Mesendoderm (in vitro differentiated cells): ENCODE measurements around the gene PDZD2.

Source experiments
- DNase-seq: peaks from one replicate; pipeline ENCODE4 v3.0.0; 2013
- H2AK5ac ChIP-seq: 2 replicates; pipeline ENCODE4 v1.6.1; 2013; ENCODE audit warnings: low read length, inconsistent platforms
- H2BK120ac ChIP-seq: 2 replicates; pipeline ENCODE4 v1.6.1; 2013; ENCODE audit warnings: low read depth, mild to moderate bottlenecking, low read length, moderate library complexity, mixed read lengths
- H2BK15ac ChIP-seq: replicated peaks from 2 replicates; pipeline ENCODE4 v1.6.1; 2013; ENCODE audit warnings: low read depth, mild to moderate bottlenecking, moderate library complexity
- H2BK5ac ChIP-seq: 2 replicates; pipeline ENCODE4 v1.6.1; 2013; ENCODE audit warnings: low read length, inconsistent platforms
- H3K18ac ChIP-seq: 2 replicates; pipeline ENCODE4 v1.6.1; 2013; ENCODE audit warnings: mild to moderate bottlenecking, low read length, mixed read lengths
- H3K23ac ChIP-seq: one replicate; pipeline ENCODE4 v1.6.1; 2013; ENCODE audit warnings: low read length
- H3K27ac ChIP-seq: 2 replicates; pipeline ENCODE4 v1.5.1; 2013; ENCODE audit warnings: low read depth, mild to moderate bottlenecking, inconsistent platforms, low read length, moderate library complexity
- H3K27me3 ChIP-seq: 2 replicates; pipeline ENCODE4 v1.6.1; 2013; ENCODE audit warnings: low read length, control low read depth, mild to moderate bottlenecking, inconsistent platforms; ENCODE audit not compliant: insufficient read depth, poor library complexity
- H3K36me3 ChIP-seq: 2 replicates; pipeline ENCODE4 v1.6.1; 2013; ENCODE audit warnings: low read length, inconsistent platforms; ENCODE audit not compliant: control insufficient read depth, insufficient read depth
- H3K4ac ChIP-seq: one replicate; pipeline ENCODE4 v1.6.1; 2013; ENCODE audit warnings: low read depth, mild to moderate bottlenecking, low read length, moderate library complexity
- H3K4me1 ChIP-seq: 2 replicates; pipeline ENCODE4 v1.6.1; 2013; ENCODE audit warnings: low read depth, low read length, inconsistent platforms; ENCODE audit not compliant: control insufficient read depth
- H3K4me2 ChIP-seq: 2 replicates; pipeline ENCODE4 v1.6.1; 2013; ENCODE audit warnings: low read length
- H3K4me3 ChIP-seq: 2 replicates; pipeline ENCODE4 v1.5.1; 2013; ENCODE audit warnings: mild to moderate bottlenecking, low read length
- H3K56ac ChIP-seq: one replicate; pipeline ENCODE4 v1.6.1; 2013; ENCODE audit warnings: low read length
- H3K79me1 ChIP-seq: 2 replicates; pipeline ENCODE4 v1.6.1; 2013; ENCODE audit warnings: low read length, inconsistent platforms
- H3K79me2 ChIP-seq: 2 replicates; pipeline ENCODE4 v1.6.1; 2013; ENCODE audit warnings: mild to moderate bottlenecking, low read length; ENCODE audit not compliant: control insufficient read depth, insufficient read depth
- H3K9ac ChIP-seq: 2 replicates; pipeline ENCODE4 v1.6.1; 2013; ENCODE audit warnings: low read length, inconsistent platforms
- H4K5ac ChIP-seq: one replicate; pipeline ENCODE4 v1.6.1; 2013; ENCODE audit warnings: low read length
- H4K8ac ChIP-seq: one replicate; pipeline ENCODE4 v1.6.1; 2013; ENCODE audit warnings: low read depth, mild to moderate bottlenecking, control low read depth, low read length, moderate library complexity
- WGBS: extraction: QIAGEN DNeasy Blood & Tissue Kit; methylation state at CpG from one replicate; pipeline ENCODE4 v1.1.7; 2013; ENCODE audit warnings: low lambda C conversion rate, missing lambda C conversion rate; ENCODE audit not compliant: insufficient coverage; ENCODE audit errors: extremely low coverage; 5-methylcytosine and 5-hydroxymethylcytosine counted together

Gene PDZD2

GRCh38 chr5:31767335-31768031, 128.6 kb downstream of the PDZD2 start:
- WGBS: no CpG with 5 or more reads among the region's 4 CpGs
- H4K5ac ChIP-seq: no peak overlapping the region
- no peak overlapping the region for H3K56ac ChIP-seq
- H3K4ac ChIP-seq: no peak overlapping the region
- no peak overlapping the region for H3K4me2 ChIP-seq
- no peak overlapping the region for H3K27ac ChIP-seq
- H2BK5ac ChIP-seq: no peak overlapping the region
- H2BK15ac ChIP-seq: no peak overlapping the region
- H3K27me3 ChIP-seq: no peaks in the 10 kb centered on the region
- no peak overlapping the region for H3K4me3 ChIP-seq
- no peak overlapping the region for H2AK5ac ChIP-seq
- no peaks in the 10 kb centered on the region for H3K79me2 ChIP-seq
- H3K4me1 ChIP-seq: no peaks in the 10 kb centered on the region
- no peak for DNase-seq
- no peaks in the 10 kb centered on the region for H3K79me1 ChIP-seq
- H3K9ac ChIP-seq: no peak overlapping the region
- H4K8ac ChIP-seq: no peak overlapping the region
- no peak overlapping the region for H3K23ac ChIP-seq
- H2BK120ac ChIP-seq: no peak overlapping the region
- no peaks in the 10 kb centered on the region for H3K36me3 ChIP-seq
- no peak overlapping the region for H3K18ac ChIP-seq

- Histone ChIP-seq H3K4me1 (no peaks in the 10 kb centered on the region), H4K8ac (no peak overlapping the region), H2BK120ac (no peak overlapping the region), H3K18ac (no peak overlapping the region), H3K4ac (no peak overlapping the region), H3K79me2 (no peaks in the 10 kb centered on the region), H3K27me3 (no peaks in the 10 kb centered on the region), H3K4me3 (no peak overlapping the region), H2AK5ac (no peak overlapping the region), H2BK5ac (no peak overlapping the region), H4K5ac (no peak overlapping the region), H3K27ac (no peak overlapping the region), H3K4me2 (no peak overlapping the region), H3K79me1 (no peaks in the 10 kb centered on the region), H3K23ac (no peak overlapping the region), H3K56ac (no peak overlapping the region), H3K9ac (no peak overlapping the region), H3K36me3 (no peaks in the 10 kb centered on the region), H2BK15ac (no peak overlapping the region)
- no peak for DNase-seq
- WGBS: no CpG with 5 or more reads among the region's 6 CpGs
Observed at GRCh38 chr5:31768046-31768445, 129.1 kb downstream of the PDZD2 start.

GRCh38 chr5:31768784-31769183, 129.9 kb downstream of the PDZD2 start:
- no peaks in the 10 kb centered on the region for H3K79me2 ChIP-seq
- H3K18ac ChIP-seq: no peak overlapping the region
- H2BK120ac ChIP-seq: no peak overlapping the region
- H4K8ac ChIP-seq: no peak overlapping the region
- H3K4ac ChIP-seq: no peak overlapping the region
- no peak overlapping the region for H2BK5ac ChIP-seq
- H3K79me1 ChIP-seq: no peaks in the 10 kb centered on the region
- no peaks in the 10 kb centered on the region for H3K27me3 ChIP-seq
- H3K4me3 ChIP-seq: no peak overlapping the region
- H3K4me1 ChIP-seq: no peaks in the 10 kb centered on the region
- no peak overlapping the region for H3K9ac ChIP-seq
- H2BK15ac ChIP-seq: no peak overlapping the region
- peak; percentile 25 for DNase-seq
- H3K27ac ChIP-seq: no peak overlapping the region
- no peaks in the 10 kb centered on the region for H3K36me3 ChIP-seq
- whole genome bisulfite sequencing: no CpG with 5 or more reads among the region's 9 CpGs
- H3K56ac ChIP-seq: no peak overlapping the region
- no peak overlapping the region for H2AK5ac ChIP-seq
- H4K5ac ChIP-seq: no peak overlapping the region
- H3K23ac ChIP-seq: no peak overlapping the region
- H3K4me2 ChIP-seq: no peak overlapping the region

- H3K4me3 ChIP-seq: no peak overlapping the region
- H3K4me1 ChIP-seq: no peaks in the 10 kb centered on the region
- no peaks in the 10 kb centered on the region for H3K27me3 ChIP-seq
- no peak overlapping the region for H2BK15ac ChIP-seq
- DNase-seq: no peak
- no CpG with 5 or more reads among the region's 3 CpGs for WGBS
- no peaks in the 10 kb centered on the region for H3K36me3 ChIP-seq
- H3K18ac ChIP-seq: no peak overlapping the region
- H2BK5ac ChIP-seq: no peak overlapping the region
- no peaks in the 10 kb centered on the region for H3K79me1 ChIP-seq
- no peak overlapping the region for H3K56ac ChIP-seq
- H3K23ac ChIP-seq: no peak overlapping the region
- no peak overlapping the region for H3K4me2 ChIP-seq
- no peak overlapping the region for H3K9ac ChIP-seq
- H2AK5ac ChIP-seq: no peak overlapping the region
- H3K4ac ChIP-seq: no peak overlapping the region
- H4K5ac ChIP-seq: no peak overlapping the region
- H3K79me2 ChIP-seq: no peaks in the 10 kb centered on the region
- H2BK120ac ChIP-seq: no peak overlapping the region
- no peak overlapping the region for H4K8ac ChIP-seq
- H3K27ac ChIP-seq: no peak overlapping the region
Observed at GRCh38 chr5:31769530-31769929, 130.6 kb downstream of the PDZD2 start.

GRCh38 chr5:31770132-31770720, 131.3 kb downstream of the PDZD2 start:
- H4K8ac ChIP-seq: no peak overlapping the region
- WGBS: no CpG with 5 or more reads among the region's 7 CpGs
- no peak overlapping the region for H2BK15ac ChIP-seq
- no peak overlapping the region for H3K4me2 ChIP-seq
- no peak overlapping the region for H3K4me3 ChIP-seq
- no peak overlapping the region for H3K18ac ChIP-seq
- H2BK5ac ChIP-seq: no peak overlapping the region
- no peaks in the 10 kb centered on the region for H3K4me1 ChIP-seq
- no peak overlapping the region for H3K9ac ChIP-seq
- H3K27me3 ChIP-seq: no peaks in the 10 kb centered on the region
- H4K5ac ChIP-seq: no peak overlapping the region
- no peak overlapping the region for H3K27ac ChIP-seq
- H3K56ac ChIP-seq: no peak overlapping the region
- H3K36me3 ChIP-seq: no peaks in the 10 kb centered on the region
- no peaks in the 10 kb centered on the region for H3K79me2 ChIP-seq
- H3K23ac ChIP-seq: no peak overlapping the region
- no peak overlapping the region for H3K4ac ChIP-seq
- peak; percentile 21 for DNase-seq
- H2AK5ac ChIP-seq: no peak overlapping the region
- no peak overlapping the region for H2BK120ac ChIP-seq
- no peaks in the 10 kb centered on the region for H3K79me1 ChIP-seq

GRCh38 chr5:31770998-31771397, 132.1 kb downstream of the PDZD2 start:
- H2BK15ac ChIP-seq: no peak overlapping the region
- no peak overlapping the region for H2BK5ac ChIP-seq
- H3K56ac ChIP-seq: no peak overlapping the region
- H3K79me1 ChIP-seq: no peaks in the 10 kb centered on the region
- H3K79me2 ChIP-seq: no peaks in the 10 kb centered on the region
- H3K4me3 ChIP-seq: no peak overlapping the region
- DNase-seq: no peak
- no peaks in the 10 kb centered on the region for H3K36me3 ChIP-seq
- H3K27me3 ChIP-seq: no peaks in the 10 kb centered on the region
- no peak overlapping the region for H3K4ac ChIP-seq
- no peaks in the 10 kb centered on the region for H3K4me1 ChIP-seq
- H2AK5ac ChIP-seq: no peak overlapping the region
- H3K18ac ChIP-seq: no peak overlapping the region
- no CpG with 5 or more reads among the region's 1 CpG for WGBS
- H3K9ac ChIP-seq: no peak overlapping the region
- no peak overlapping the region for H4K5ac ChIP-seq
- H3K27ac ChIP-seq: no peak overlapping the region
- no peak overlapping the region for H2BK120ac ChIP-seq
- H3K23ac ChIP-seq: no peak overlapping the region
- H3K4me2 ChIP-seq: no peak overlapping the region
- no peak overlapping the region for H4K8ac ChIP-seq
